ENCODE measurements around the gene ABLIM2.

ABLIM2 gene

DNA sequence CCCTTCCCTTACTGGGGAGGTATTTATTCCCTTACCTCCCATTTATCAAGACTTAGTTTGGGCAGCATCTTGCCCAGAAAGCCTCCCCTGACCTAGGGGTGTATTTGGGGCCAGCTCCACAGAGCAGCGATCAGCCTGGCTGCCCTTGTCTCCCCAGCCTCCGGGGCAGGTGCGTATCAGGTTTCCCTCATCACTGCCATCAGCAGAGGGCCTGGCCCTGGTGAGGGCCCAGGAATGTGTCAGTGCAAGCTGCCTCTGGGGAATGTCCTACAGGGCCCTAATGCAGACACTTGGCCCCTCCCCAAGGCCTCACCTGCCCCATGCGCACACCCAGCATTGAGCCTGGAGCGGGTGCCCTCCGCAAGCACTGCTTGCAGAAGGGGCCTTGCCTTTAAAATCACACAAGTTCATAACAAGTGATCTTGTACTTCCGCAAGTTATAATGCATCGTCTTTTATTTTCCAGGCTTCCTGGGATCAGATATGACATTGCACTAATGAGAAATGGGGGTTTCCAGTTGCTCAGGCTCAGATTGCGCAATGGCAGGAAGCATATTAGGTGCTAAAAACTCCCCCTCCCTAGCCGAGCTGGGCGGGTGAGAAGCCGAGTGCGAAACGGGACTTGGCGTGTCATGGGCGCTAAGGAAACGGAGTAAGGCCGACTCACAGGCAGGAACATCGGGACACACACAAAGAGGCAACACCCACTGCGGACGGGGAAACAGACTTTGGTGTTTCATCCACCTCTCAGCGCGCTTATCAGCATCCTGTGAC, 193.5 kb downstream of the ABLIM2 start:
- TF ChIP-seq, protein P1, sequence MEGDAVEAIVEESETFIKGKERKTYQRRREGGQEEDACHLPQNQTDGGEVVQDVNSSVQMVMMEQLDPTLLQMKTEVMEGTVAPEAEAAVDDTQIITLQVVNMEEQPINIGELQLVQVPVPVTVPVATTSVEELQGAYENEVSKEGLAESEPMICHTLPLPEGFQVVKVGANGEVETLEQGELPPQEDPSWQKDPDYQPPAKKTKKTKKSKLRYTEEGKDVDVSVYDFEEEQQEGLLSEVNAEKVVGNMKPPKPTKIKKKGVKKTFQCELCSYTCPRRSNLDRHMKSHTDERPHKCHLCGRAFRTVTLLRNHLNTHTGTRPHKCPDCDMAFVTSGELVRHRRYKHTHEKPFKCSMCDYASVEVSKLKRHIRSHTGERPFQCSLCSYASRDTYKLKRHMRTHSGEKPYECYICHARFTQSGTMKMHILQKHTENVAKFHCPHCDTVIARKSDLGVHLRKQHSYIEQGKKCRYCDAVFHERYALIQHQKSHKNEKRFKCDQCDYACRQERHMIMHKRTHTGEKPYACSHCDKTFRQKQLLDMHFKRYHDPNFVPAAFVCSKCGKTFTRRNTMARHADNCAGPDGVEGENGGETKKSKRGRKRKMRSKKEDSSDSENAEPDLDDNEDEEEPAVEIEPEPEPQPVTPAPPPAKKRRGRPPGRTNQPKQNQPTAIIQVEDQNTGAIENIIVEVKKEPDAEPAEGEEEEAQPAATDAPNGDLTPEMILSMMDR (IDR thresholded peaks at IDR 0.05), result no peak

DNA sequence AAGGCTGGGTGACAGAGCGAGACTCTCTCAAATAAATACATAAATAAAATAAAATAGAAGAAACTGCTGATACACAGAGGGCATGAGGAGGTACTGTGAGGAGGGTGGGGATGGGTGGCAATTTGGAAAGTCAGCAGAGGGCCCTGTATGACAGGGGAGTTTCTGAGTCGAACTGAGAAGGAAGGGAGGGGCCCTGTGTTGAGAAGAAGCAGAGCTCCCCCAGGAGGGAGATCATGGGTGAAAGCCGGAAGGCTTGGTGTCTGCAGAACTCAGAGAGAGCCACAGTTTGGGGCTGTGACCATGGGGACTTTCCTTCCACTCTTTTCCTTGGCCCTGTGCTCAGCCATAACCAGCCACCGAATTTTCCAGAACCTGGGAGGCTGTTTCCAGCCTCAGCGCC, 194.2 kb downstream of the ABLIM2 start:
- TF ChIP-seq, protein P1 (IDR thresholded peaks at IDR 0.05), result no peak

DNA sequence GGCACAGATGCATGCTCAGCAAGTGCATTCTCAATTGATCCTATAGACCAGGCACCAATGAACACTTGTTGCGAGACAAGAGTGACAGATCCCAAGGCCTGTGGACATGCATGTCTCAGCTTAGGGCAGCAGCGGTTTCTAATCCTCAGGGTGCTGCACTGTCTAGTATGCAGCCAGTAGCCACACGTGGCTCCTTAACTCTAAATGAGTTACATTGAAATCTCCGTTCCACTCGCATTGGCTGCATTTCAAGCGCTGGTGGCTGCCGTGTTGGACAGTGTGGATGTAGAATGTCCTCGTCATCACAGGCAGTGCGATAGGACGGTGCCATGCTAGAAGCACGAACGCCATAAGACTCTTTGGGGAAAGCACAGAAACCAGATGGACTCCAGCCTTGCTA, 194.9 kb downstream of the ABLIM2 start:
- TF ChIP-seq, protein P1 (IDR thresholded peaks at IDR 0.05), result no peak

DNA sequence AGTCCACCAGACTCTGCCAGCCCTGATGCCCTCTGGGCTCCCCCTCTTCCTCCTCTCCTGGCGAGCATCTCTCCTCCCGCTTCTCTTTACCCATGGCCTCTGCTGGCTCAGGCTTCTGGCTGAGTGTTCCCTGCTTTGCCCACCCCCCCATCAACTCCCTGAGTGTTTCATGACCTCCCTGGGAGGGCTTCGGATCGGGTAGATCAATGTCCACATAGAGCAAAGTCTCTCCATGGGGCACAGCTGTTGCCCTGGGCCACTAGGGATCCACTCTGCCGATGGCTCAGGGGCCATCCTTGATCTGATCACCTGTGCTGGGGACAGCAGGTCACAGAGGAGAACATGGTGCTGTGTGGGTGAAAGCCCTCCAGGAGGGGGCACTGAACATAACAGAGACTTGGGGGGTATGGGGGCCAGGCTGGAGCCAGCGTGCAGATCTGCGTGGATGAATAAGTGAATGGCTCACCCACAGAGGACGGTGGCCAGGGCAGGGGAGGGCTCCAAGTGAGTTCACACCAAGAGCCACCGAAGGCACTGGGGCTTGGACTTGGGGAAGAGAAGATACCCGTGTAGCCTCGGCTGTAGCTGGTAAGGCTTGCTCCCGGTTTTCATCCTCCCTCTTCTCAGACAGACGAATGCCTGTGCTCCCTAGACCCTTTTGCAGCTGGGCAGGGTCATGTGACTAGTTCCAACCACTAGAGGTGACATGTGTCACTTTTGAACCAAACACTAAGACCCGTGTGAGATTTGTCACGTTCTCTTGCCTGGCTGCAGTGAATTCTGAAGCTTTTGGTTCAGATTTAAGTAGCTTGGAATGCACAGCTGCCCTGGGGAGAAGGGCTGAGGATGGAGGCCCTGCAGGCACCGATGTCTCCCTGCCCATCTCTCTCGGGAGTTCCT, 195.8 kb downstream of the ABLIM2 start:
- TF ChIP-seq, protein P1 (IDR thresholded peaks at IDR 0.05), result no peak

DNA sequence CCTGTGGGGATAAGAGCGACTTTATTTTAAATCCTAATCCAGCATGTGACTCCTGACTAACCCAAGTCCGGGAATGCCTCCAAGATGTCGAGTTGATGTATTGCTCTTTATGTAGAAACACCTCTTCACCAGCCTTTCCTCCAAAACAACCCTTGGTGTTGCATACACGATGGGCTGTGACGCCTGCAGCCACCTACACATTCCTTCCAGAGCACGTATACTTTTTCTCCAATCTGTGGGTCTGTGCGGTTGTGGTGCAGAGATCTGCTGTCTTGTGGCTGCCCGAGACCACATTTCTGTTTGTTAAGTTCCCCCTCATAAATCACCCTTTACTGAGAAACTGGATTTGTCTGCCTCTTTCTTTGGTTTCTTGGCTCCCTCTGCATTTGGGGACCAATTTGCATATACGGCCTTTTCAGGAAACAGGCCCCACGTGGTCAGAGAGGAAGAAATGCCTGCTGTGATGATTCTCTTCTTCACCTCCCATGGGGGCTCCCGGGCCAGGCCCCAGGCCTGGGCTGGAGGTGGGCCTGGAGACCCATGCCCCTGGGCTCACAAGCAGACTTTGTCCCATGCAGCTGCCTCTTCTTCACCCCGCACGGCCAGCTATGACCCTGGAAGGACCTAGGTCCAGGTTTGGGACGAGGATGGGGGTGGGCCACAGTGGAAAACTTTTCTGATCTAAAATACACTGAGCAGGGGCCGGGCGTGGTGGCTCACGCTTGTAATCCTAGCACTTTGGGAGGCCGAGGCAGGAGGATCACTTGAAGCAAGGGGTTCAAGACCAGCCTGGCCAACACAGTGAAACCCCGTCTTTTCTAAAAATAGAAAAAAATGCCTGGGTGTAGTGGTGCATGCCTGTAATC, 197.6 kb downstream of the ABLIM2 start:
- TF ChIP-seq, protein P1 (IDR thresholded peaks at IDR 0.05), result no peak

DNA sequence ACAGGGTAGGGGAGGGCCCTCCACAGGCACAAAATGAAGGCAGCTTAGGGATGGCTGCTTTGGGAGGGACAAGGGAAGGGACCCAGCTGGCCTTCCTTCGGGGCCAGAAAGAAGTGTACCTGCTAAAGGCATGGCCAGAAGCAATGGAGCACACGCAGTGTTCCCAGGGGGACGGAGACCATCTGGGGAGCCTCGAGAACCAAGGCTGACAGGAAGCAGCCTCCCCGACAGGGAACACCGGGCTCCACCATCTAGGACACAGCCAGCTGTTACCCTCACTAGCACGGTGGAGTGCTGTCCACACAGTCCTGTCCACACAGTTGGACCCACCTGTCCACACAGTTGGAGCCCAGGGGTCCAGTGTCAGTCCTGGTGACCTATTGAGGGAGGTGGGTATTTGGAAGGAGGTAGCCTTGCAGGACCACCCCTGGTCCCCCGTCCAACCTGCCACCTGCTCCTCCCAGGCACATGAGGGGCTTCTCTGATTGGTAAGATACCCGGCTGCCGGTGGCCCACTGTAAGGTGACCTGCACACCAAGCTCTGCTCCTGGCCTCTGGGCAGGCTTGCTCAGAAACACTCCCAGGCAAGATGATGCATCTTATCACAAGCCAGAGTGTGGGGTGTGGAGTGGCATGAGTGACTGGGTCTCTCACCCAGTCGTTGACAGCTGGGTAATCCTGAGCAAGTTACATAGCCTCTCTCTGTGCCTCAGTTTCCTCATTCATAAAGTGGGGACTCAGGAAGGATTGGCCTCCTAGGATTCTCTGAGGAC, 198.4 kb downstream of the ABLIM2 start:
- TF ChIP-seq, protein P1 (IDR thresholded peaks at IDR 0.05), result no peak
